Activated CD8-positive, alpha-beta memory T cell treated with anti-CD3 and anti-CD28 coated beads for 48 hours (primary cell): Measurements from ENCODE around the gene OGFOD1.
"Not testable (repeated sequence)": the region's sequence is repeated elsewhere in the genome, so short reads cannot be mapped to it uniquely, and the experiment has no call there.

ENCODE experiments used
- DNase-seq, 3 experiments: peaks; one replicate each; pipeline ENCODE4 v3.0.0-alpha.2; 2020; ENCODE audit warnings: low read depth in 2 of 3, low spot score in 2 of 3

The OGFOD1 gene

DNA sequence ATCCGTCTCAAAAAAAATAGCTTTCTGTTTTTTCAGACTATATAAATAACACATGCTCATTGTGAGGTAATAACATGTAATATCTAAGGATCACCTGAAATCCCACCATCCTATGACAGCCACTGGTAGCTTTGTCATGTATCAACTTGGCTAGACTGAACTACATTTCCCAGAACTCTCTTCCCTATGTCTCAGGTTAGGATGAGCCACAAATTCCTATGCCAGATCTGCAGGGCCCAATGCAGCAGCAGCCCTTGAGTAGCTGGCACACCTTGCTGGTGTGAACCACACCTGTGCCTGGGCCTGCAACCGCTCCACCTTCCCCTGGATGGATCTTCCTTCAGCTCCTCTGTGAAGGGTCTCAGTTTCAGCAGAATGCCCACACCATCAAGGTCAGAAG lies 28.1 kb downstream of the OGFOD1 start:
- no peak for DNase-seq

DNA sequence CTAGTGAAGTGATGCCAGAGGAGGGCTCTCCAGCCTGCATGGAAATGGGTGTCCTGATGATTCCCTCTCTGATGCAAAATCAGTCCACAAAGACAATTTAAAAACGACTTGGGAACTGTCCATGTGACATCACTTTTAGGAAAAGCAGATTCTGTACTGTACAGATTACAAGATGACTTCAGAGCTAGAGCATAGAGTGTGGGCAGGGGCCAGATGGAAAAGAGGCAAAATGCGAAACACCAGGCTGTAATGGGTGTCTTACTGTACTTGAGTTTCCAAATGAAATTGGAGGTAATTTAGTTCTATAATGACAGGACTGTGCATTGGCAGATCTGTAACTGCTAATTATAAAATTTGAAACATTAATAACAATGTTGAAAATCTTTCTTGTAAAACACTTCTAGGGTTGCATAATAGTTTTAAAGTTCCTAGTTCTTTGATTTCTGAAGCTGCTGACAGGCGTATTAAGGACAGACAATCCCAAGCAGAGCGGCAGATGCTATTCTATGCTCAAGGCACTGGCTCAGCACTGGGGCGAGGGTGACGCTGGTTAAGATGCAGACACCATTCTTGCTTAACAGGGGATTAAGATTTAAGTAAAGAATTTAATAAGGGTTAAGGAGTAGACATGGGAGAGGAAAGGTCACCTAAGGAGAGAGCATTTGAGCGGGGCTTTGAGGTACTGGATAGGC lies 29.6 kb downstream of the OGFOD1 start:
- no peak for DNase-seq

DNA sequence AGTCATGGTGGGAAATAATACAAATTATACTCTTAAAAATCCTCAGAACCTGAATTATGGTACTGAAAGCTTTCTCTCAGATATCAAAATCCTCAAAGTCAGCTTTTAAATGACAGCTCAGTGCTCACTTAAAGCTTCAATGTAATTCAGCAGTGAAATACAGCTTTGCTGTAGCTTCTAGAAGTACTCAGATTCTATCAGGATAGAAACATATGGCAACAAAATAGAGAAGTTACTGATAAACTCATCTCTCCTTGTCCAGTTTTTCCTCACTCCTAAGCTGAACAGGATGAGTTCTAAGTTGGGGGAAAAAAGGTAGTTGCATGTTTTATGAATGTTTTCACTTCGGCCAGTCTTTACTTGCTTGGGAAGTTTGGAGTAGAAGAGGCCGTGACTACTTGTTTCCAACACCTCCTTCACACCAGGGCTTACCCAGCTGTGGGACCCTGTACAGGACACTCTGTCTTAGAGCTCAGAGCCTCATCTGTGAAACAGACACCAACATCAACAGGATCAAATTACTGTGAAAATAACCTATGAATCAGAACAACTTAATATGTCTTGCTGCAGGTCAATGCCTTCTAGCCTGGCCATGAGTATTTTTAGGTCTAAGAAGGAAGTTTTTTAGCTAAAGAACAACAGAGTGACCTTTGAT lies 30.2 kb downstream of the OGFOD1 start:
- no peak for DNase-seq

DNA sequence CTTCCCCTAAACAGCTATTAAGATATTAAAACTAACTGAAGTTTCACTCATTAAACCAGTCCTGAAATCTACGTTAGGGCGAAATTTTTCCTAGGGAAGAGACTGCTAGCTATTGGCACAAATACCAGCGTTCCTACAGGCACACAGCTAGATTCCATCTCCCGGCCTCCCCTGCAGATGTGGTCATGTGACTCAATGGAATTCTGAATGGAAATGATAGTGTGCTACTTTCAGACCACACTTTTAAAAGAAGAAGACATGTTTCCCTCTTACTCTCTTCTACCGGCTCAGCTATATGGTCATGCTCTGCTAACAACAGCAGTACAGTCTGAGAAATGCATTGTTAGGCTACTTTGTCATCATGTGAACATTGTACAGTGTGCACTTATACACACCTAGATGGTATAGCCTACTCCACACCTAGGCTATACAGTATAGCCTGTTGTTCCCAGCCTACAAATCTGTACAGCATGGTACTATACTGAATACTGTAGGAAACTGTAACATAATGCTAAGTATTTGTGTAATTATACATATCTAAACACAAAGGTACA lies 31.4 kb downstream of the OGFOD1 start:
- DNase-seq = no peak

DNA sequence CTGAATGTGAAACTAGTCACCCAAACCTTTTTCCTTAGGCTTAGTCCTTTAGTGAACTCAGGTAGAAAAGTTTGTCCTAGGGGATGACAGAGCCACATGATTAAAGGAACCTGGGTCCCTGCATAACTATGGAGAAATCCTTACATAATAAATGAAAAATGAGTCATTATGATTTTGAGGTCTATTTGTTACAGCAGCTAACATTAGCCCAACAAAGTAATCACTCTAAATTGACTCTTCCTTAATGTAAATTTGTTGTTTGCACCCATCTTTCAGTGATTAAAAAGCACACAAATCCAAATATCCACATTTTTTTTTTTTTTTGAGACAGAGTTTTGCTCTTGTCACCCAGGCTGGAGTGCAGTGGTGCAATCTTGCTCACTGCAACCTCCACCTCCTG lies 32.0 kb downstream of the OGFOD1 start:
- no peak for DNase-seq

DNA sequence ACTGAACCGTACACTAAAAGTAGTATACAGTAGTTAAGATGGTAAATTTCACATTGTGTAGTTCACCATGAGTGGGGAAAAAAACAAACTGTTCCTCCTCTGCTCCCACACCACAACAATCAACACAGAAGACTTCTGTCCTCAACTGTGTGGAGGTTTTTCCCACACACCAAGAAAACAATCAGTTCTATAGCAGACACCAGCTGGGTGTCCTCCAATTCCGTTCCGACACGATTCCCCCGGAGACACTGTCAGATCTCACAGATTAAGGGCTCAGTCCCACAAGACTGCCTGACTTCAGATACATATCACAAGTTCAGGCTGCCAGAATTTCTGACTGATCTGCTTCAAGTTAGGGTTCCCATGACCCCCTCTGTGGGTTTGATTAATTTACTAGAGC lies 36.7 kb downstream of the OGFOD1 start:
- no peak for DNase-seq

DNA sequence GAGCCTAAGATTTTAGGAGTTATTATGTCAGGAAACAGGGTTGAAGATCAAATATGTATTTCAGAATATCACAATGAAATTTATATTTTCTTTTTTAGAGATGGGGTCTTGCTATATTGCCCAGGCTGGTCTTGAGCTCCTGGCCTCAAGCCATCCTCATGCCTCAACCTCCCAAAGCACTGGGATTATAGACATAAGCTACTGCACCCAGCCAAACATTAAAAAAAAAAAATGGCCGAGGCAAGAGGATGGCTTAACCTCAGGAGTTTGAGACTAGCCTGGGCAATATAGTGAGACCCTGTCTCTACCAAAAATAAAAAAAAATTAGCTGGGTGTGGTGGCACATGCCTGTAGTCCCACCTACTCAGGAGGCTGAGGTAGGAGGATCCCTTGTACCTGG lies 37.5 kb downstream of the OGFOD1 start:
- DNase-seq = not testable (repeated sequence)

DNA sequence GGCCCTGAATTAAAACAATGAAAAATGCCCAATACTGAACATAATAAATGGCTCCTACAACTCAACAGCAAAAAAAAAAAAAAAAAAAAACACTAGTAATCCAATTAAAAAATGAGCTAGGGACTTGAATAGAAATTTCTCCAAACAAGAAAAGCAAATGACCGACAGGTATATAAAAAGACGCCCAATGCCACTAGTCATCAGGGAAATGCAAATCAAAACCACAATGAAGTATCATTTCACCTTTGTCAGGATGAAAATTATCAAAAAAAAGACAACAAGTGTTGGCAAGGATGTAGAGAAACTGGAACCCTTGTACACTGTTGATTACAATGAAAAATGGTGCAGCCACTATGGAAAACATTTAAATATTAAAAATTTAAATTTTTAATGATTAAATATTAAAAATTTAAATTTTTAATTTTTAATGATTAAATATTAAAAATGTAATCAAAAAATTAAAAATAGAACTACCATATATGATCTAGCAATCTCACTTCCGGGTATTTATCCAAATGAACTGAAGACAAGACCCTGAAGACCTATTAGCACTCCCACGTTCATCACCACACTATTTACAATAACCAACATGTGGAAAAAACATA lies 40.4 kb downstream of the OGFOD1 start:
- no peak for DNase-seq

DNA sequence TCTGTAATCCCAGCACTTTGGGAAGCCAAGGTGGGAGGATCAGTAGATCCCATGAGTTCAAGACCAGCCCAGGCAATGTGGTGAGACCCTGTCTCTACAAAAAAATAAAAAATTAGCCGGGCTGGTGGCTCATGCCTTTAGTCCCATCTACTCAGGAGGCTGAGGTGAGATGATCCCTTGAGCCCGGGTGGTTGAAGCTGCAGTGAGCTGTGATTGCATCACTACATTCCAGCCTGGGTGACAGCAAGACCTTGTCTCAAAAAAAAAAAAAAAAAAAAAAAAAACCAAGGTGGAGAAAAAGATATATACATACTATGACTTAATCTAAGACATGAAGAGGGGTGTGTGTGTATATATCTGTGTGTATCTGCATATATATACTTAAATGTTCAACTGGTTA lies 41.8 kb downstream of the OGFOD1 start:
- no peak for DNase-seq

DNA sequence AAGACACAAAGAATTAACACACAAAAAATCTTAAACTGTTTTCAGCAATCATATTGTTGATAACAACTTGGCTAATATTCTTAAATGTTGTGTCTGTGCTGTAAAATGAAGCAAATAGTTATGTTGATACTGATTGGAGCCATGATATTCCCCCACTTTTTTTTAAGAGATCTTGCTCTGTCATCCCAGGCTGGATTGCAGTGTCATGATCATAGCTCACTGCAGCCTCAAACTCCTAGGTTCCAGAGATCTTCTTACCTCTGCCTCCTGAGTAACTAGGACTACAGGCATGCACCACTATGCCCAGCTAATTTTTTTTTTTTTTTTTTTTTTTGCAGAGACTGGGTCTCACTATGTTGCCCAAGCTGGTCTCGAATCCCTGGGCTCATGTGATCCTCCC lies 42.5 kb downstream of the OGFOD1 start:
- no peak for DNase-seq

DNA sequence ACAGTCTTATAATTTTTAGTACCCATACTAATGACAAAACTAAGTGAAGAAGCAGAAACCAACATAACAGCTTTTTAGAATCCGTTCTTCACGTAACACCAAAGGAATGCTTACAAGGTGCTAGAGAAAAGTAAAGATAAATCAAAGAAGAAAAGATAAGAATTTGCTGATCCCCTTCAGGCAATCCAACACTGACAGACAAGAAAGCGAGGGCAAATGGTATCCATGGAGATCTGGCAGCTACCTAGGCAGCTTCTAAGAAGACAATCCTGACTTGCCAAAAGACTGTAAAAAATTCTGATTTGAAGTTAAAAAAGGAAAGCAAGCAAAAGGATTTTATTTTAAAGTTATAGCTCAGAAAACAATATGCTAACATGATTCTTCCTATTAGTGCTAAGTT lies 53.8 kb downstream of the OGFOD1 start:
- DNase-seq = no peak

DNA sequence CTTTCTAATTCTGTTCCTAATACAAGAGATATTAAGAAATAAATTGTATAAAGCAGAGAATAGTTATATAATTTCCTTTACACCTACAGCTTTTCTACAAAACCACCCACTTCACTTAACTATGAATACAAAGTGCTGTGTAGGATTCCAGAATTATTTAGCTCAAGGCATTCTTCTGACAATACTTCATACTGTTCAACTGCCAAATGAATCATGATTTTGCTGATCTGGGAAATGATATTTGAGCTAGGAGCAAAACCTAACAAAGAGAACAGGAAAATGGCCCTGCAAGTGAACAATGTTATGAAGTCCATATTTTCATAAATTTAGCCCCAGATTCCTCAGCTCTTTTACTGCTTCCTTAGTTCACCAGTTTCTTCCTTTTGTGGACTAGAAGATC lies 55.6 kb downstream of the OGFOD1 start:
- DNase-seq = no peak

DNA sequence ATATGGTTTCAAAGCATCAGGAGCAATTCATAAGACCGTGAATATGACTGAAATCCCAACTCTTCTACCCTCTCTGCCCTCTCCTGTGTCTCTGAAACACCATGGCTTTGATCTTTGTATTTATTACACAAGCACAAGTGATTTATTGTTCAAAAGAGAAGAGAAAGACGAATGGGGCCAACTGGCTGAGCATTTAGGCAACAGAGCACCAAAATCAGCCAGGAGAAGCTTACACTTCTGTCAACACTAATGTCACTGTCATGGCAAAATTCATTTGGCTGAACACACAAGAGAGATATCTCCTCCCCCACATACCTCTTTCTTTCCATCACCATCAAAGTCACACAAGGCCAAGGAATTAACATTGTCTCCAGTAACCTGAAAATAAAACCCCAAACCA lies 59.2 kb downstream of the OGFOD1 start:
- DNase-seq = no peak

DNA sequence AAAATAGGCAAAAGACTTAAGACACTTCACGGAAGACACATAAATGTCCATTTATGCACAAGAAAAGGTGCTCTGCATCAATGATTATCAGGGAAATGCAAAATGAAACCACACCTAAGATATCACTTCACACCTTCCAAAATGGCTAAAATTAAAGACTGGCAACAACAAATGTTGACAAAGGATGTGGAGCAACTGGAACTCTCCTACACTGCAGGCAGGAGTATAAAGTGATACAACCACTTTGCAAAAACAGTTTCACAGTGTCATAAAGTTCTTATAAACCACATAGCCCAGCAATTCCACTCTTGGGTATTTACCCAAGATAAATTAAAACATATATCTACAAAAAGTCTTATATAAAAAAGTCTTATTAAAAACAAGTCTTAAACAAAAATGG lies 60.7 kb downstream of the OGFOD1 start:
- DNase-seq = no peak

DNA sequence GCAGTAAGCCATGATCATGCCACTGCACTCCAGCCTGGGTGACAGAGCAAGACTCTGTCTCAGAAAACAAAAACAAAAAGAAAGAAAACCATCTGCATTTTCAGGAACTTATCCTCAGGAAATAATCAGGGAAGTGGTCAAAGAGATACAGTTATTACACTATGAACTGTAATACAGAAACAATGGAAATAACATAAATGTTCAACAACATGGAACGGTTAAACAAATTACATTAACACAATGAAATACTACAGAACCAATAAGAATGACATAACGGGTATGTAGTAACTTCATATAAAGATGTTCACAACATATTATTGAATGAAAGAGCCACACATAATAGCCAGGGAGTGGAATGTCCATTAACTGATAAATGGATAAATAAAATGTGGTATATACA lies 61.7 kb downstream of the OGFOD1 start:
- DNase-seq = no peak

DNA sequence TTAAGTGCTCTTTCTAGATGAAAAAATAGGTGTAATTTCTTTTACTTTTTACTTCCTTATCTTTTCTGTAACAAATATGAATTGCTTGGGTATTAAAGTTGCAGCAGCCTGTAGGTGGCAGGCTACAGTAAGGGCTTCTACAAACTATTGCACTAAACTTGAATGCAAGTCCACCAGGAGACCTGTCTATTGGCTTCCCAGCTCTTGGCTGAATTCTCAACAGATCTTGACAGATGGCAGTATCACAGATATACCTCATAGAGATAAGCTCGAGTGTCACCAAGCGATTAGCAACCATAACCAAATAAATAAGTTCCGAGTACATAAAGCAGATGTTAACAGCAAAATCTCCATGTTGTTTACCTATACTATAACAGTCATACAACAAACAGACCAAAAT lies 62.6 kb downstream of the OGFOD1 start:
- DNase-seq = no peak

DNA sequence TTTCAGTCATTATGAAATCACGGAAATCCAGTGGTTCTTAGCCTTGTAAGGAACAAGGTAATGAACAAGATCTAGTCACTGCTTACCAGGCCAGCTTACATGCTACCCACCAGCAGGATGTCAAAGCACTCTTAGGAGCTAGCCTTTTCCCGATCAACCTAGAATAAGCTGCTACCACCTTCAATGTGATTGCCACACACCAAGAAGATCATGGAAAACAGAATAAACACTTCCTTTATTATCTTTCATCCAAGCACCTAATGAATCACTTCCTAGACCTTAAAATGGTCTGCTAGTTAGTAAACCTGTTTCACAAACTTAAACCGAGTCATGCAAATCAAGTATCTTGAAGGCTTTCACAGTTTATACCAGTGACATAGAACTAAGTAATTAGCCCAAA lies 63.5 kb downstream of the OGFOD1 start:
- no peak for DNase-seq

DNA sequence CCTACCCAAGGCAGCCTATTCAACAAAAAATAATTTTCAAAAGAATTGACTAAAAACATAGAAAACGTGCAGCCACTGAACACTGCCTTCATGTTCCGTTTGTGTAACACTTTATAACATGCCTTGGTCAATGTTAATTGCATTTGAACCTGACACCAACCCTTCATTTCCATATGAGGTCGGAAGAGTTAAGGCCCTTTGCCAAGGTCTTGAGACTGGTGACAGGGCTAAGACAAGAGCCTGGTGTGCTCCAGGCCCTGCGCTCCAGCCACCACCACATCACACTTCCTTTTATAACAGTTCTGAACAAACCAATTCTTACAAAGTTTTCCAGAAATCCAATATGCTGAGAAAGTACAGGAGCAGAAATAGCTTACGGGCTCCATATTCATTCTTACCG lies 64.3 kb downstream of the OGFOD1 start:
- no peak for DNase-seq

DNA sequence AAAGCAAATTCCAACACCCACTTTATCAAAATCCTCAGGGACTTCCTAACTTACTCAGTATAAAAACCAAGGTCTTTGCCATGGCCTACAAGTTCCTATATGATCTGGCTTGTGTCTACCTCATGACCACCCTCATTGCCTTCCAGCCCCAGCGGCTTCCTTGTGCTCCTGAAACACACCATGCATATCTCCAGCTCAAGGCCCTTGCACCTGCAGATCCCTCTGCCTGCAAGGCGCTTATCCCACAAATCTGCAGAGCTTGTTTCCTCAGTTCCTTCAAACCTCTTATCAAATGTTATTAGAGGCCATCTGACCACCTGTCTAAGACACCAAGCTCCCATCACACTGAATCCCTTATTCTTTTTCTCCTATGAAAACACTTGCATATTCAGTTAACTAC lies 65.9 kb downstream of the OGFOD1 start:
- DNase-seq = no peak

DNA sequence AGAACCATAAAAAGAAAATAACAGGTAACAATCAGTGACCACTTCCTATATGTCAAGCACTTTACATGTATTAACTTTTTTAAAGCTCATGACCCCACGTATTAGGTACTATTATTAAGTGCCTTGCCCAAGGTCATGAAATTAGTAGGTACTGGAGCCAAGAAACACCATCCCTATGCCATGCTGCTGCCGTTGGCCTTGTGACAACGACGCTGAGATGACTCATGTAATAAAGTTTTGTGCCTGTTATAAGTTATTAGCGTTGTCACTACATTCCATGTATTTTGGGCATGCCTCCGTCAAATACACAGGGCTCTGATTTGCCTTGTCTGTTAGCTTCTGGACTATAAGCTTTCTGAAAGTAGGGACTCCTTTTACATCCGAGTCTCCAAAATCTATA lies 67.1 kb downstream of the OGFOD1 start:
- no peak for DNase-seq

DNA sequence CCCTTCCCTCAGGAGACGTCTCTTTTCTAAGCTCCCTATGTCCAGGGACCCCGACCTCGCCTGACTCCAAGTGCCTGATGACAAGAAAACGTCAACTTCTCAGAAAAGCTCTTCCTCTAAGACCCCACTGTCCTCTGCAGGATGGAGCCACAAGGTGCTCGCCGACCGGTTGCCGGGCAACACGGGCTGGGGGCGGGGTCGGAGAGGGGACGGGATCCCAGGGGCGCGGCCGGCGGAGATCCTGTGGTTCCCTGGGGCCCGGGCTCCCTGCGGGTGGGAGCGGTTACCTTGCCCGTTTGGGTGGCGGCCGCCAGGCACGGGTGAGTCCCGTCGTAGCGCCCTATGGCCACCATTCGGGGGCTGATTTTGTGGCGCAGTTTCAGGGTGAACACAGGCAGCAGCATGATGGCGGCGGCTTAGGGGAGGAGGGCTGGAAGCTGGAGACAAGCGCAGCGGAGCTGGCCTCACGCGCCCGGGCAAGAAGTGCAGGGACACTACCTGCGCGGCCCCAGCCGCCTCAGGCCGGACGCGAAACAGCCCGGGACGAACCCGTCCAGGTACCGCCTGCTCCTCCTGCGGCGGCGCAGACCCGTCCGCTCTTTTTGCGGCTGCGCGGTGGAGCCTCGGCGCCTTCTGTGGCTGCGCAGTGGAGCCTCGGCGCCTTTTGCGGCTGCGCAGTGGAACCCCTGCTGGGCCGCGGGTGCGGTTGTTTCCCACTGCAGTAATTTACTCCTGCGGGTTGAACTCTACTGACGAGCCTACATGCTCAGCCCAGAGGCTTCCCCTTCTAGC lies 68.3 kb downstream of the OGFOD1 start, which contains the start of gene BBS2:
TSS of gene BBS2 (minus strand) at position 566 of the 792 bp plus-strand sequence. CDS start at position 404, 162 bp downstream.
- peak; percentile 85 to 92 (median 86) for DNase-seq

DNA sequence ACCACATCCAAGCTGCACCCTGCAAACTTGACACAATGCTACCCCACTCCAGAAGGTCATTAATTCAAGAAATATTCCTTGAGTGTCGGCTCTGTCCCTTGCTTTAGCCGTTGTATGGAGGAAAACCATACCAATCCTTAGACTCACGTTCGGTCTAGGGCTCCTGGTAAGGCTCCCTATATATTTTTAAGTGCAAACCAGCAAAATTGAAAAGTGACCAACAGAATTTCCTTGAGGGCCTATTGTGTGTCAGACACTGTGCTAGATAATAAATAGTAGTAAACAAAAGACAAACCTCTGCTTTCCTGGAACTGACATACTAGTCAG lies 68.9 kb downstream of the OGFOD1 start:
- no peak for DNase-seq
